Gastroesophageal sphincter (tissue), 3 donors: Measurements from ENCODE around the gene ZMYND11.

Experiments
- CTCF ChIP-seq, 4 experiments: fragments of 200-600 bp in 2 of 4; fragments of 450-650 bp in 2 of 4; sonication (generic) in 1 of 4; IDR thresholded peaks; one replicate each; pipeline ENCODE4 v1.5.1; 2017 to 2019; ENCODE audit warnings: antibody characterized with exemption in 4 of 4, mild to moderate bottlenecking in 2 of 4, moderate library complexity in 2 of 4
- POLR2A ChIP-seq, 2 donors: fragments of 450-650 bp; IDR thresholded peaks; one replicate each; pipeline ENCODE4 v1.6.1; 2017; ENCODE audit warnings: antibody characterized with exemption in 2 of 2, mild to moderate bottlenecking in 2 of 2, moderate library complexity in 1 of 2

GRCh38 chr10:188546-188945 is 53.3 kb downstream of the ZMYND11 start:
- TF ChIP-seq CTCF (IDR thresholded peaks at IDR 0.05) = no peak
- TF ChIP-seq POLR2A (IDR thresholded peaks at IDR 0.05) = no peak
